GM23248 (cell line): ENCODE results near the gene PI4KA.

ENCODE experiments used
- EZH2 ChIP-seq: fragments of 200-600 bp; sonication (generic); IDR thresholded peaks from 2 replicates; pipeline ENCODE4 v1.6.1; 2018; ENCODE audit warnings: antibody characterized with exemption, mild to moderate bottlenecking; ENCODE audit not compliant: insufficient read depth, poor library complexity, severe bottlenecking
- EZH2phosphoT487 ChIP-seq: fragments of 200-600 bp; sonication (generic); IDR thresholded peaks from 2 replicates; pipeline ENCODE4 v1.6.1; 2018; ENCODE audit warnings: antibody characterized with exemption, moderate library complexity, mild to moderate bottlenecking, low read depth; ENCODE audit not compliant: insufficient read depth

GRCh38 chr22:20783300-20783673 lies 75.3 kb downstream of the PI4KA start:
- TF ChIP-seq EZH2: no peak
- no peak for TF ChIP-seq EZH2phosphoT487
